HG02870 (cell line): ENCODE measurements around the gene SPATA33.
"Not testable (repeated sequence)": the region's sequence is repeated elsewhere in the genome, so short reads cannot be mapped to it uniquely, and the experiment has no call there.

Experiments
- ATAC-seq: cut with Tn5 transposase; IDR thresholded peaks from one replicate; pipeline ENCODE4 v1.9.1; 2021; ENCODE audit warnings: mild to moderate bottlenecking, moderate library complexity; ENCODE audit not compliant: unreplicated experiment

SPATA33 gene

GRCh38 chr16:89658221-89658879 is 714 bp downstream of the SPATA33 start:
- ATAC-seq = no peak

GRCh38 chr16:89660146-89660545 is 2.5 kb downstream of the SPATA33 start:
- ATAC-seq = no peak

- no peak for ATAC-seq
Measured at GRCh38 chr16:89661215-89661614, 3.6 kb downstream of the SPATA33 start.

- not testable (repeated sequence) for ATAC-seq
Measured at GRCh38 chr16:89664238-89664637, 6.6 kb downstream of the SPATA33 start.

- not testable (repeated sequence) for ATAC-seq
Measured at GRCh38 chr16:89667000-89667399, 9.4 kb downstream of the SPATA33 start.

- ATAC-seq = no peak
Measured at GRCh38 chr16:89667633-89668032, 10.0 kb downstream of the SPATA33 start.

- no peak for ATAC-seq
Measured at GRCh38 chr16:89668790-89669158, 11.1 kb downstream of the SPATA33 start.

- no peak for ATAC-seq
Measured at GRCh38 chr16:89669755-89670154, 12.1 kb downstream of the SPATA33 start.

GRCh38 chr16:89670496-89671431 is 13.1 kb downstream of the SPATA33 start:
- ATAC-seq = no peak

- not testable (repeated sequence) for ATAC-seq
Measured at GRCh38 chr16:89671565-89671964, 13.9 kb downstream of the SPATA33 start.

- ATAC-seq = no peak
Measured at GRCh38 chr16:89672177-89672941, 14.7 kb downstream of the SPATA33 start.

- no peak for ATAC-seq
Measured at GRCh38 chr16:89678258-89678657, 20.6 kb downstream of the SPATA33 start.

GRCh38 chr16:89685916-89686315 is 28.3 kb downstream of the SPATA33 start:
- no peak for ATAC-seq

GRCh38 chr16:89686520-89687091 is 29.0 kb downstream of the SPATA33 start, which contains the start of gene CDK10:
CDK10 (plus strand) TSS chr16:89686689; CDS start chr16:89686711, 22 bp downstream.
- peak; percentile 85 for ATAC-seq

- ATAC-seq = peak; percentile 25
Measured at GRCh38 chr16:89687092-89687940, 29.7 kb downstream of the SPATA33 start.

- ATAC-seq = no peak
Measured at GRCh38 chr16:89688395-89688794, 30.8 kb downstream of the SPATA33 start.

- ATAC-seq = no peak
Measured at GRCh38 chr16:89689142-89689541, 31.5 kb downstream of the SPATA33 start.

GRCh38 chr16:89689621-89690020 is 32.0 kb downstream of the SPATA33 start:
- ATAC-seq = not testable (repeated sequence)

- ATAC-seq = no peak
Measured at GRCh38 chr16:89690392-89690901, 32.8 kb downstream of the SPATA33 start.
